ENCODE measurements around the gene CCNH.

The CCNH gene

DNA sequence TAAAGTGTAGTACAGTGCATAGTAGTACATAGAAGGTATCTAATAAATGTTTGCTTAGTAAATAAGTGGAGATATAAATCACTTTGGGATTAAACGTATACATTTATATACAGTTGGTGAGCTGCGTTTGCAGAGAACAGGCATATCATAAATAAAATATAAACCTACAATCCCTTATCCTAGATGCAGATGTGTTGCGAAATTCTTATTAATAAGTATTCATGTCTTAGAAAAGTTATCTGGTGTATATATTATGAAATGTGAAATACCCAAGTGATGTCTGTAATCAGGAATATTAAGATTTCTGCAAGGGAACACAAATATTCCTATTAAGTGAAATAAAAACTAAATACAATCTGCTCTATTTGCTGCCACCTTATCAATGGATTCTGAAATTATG, 8.8 kb downstream of the CCNH start:
- in situ Hi-C loops (cut with MboI; ENCODE audit: low sequenced_read_pairs), result no loop called here

DNA sequence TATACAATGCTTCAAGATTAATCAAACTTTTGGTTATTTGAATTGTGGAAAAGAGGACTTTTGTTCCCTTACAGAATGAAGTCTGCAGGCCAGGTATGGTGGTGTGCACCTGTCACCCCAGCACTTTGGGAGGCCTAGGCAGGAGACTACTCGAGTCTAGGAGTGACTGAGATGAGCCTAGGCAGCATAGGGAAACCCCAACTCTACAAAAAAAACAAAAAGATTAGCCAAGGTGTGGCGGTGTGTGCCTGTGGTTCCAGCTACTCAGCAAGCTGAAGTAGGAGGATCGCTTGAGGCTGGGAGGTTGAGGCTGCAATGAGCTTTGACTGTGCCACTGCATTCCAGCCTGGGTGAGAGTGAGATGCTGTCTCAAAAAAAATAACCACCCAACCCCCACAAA, 9.3 kb downstream of the CCNH start:
- in situ Hi-C loops (cut with MboI; ENCODE audit: low sequenced_read_pairs), result no loop called here

DNA sequence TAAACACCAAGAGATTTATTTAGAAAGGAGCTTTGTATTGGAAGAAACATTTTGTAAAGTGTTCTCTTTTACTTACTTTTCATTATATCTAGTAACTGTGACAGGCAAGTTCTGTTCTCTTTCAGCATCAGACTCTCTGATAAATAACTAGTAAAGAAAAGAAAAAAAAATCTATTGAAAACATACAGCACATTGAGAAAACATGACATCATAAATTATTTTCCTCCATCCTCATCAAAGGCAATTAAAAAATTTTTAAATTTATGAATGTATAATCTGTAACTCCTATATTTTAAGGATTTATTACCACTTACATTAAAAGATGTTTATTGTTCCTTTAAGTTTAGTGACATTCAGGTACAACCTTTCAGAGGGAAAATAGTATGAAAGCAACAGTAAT, 11.1 kb downstream of the CCNH start:
- in situ Hi-C loops (cut with MboI; ENCODE audit: low sequenced_read_pairs), result no loop called here

DNA sequence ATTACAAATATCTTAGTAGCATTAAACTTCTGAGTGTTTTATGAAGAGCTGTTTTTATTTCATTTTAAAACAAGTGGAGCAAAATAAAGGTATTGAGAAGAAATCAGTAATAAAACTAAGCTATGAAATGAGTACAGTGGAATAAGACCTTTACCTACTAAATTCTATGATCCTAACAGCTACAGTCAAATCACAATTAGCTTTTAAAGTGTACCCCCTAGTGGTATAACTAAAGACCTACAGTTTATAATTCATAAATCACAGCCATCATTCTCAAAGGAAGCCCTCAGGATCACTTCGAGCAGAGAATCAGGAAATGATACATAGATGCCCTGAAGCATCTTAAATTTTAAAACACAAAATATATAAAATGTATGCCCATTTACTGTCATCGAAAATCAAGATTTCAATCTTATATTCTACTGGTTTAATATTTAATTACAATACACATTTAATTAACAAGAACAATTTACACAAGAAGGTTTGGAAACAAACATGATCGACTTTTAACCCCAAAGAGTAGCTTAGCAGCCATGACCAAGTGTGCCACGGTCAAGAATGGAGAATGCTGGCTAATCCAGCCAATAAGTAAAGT, 12.3 kb downstream of the CCNH start:
- in situ Hi-C loops (cut with MboI; ENCODE audit: low sequenced_read_pairs), result no loop called here

DNA sequence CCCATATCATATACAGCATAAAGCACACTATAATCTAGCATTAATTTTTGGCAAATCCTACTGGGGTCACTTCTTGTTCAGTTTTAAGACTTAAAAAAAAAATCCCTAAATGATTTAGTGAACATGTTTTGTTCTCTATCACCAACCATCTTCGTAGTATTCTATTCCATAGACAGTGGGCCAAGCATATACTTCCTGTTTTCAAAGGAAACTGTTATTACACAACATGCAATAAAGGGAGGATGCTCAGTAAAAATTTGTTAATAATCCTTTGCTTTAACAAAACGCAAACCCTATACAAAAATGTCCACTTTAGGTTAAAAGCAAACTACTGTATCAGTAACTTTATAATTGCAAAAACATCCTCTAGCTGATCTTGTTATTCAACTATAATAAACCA, 13.0 kb downstream of the CCNH start:
- in situ Hi-C loops (cut with MboI; ENCODE audit: low sequenced_read_pairs), result no loop called here

DNA sequence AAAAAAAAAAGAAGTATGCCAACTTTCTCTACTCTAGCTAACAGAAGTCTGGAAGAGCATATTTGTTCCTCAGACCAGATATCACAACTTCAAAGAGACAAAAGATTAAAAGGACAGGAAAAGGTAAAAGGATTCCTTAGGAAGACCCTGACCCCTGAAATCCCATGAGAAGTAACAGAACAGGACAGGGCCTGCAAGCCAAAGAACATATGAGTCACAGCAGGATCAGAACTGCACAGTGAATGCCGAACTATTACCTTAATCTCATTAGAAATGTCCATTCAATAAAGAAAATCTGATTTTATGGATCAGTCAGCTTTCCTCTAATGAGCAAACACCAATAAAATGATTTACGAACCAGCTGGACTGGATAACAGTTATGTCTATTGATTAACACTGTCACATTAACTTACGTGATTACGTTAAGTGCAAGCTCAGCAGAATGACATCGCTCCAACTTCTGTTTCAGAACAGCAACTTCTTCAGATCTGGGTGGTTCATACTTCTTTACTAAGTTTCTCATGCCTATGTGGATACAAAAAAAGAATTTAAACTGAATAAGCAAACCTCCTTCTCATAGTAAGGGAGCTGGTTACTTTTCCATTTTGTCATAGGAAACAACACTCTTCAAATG, 13.6 kb downstream of the CCNH start:
- in situ Hi-C loops (cut with MboI; ENCODE audit: low sequenced_read_pairs), result no loop called here

DNA sequence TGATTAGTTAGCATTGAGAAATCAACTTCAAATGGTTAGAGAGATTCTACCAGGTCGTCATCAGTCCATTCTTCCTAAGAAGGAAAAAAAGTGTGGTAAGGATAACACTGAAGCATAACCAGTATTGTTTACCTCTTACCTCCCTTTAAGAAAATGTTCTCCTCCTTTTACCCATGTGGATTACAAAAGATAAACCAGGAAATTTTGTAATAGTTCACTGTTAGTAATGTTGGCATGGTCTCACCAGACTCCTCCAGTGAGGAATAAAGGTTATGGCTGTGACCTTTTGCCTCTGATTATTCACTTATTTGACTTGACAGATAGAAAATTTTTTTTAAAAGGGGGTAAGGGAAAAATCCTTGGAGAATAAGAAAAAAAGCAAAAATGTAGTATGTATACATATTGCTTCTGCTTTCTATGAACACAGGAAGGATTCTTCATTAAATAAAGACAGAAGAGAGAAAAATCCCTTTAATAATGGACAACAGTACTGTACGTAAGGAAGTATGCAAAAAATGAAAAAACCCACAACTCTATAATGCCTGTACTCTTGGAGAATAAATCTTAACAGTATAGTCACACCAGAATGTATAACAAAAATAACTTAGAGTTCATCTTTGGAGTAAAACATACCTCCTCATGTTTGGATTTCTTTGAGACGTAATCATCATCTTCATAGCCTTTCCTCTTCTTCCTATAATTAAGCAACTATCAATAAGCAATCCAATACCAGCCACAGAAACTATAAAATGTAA, 18.1 kb downstream of the CCNH start:
- in situ Hi-C loops (cut with MboI; ENCODE audit: low sequenced_read_pairs), result no loop called here

DNA sequence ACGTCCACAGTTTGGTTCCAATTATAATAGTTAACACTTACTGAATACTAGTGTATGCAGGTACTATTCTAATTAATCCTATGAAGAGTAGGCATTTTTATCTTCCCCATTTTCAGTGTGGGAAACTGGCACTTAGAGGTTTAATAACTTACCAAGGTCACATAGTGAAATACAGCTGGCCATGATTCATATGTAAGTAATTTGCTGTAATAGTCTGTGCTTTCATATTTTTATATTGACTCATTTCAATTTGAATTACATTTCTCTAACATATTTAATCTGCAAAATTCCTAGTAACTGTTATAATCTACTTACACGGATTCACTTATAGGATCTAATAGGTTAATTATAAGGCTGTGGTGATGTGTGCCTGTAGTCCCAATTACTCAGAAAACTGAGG, 19.4 kb downstream of the CCNH start:
- in situ Hi-C loops (cut with MboI; ENCODE audit: low sequenced_read_pairs), result no loop called here

DNA sequence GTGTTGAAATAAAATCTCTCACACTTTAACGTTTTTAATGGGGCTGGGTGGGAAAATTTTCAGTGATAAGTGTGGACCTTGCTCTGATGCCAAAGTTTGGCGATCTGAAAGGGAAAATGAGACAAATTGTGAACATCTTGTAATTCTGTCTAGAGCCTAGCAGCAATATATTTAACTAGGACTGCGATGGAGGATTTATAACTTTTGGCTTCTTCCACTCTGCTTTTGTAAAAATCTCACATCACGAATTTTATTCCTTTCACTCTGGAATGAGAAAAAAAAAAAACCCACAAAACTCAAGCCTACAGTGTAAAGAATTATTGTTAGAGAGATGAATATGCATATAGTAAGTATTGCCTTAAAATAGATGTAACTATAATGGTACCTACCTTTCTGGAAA, 19.9 kb downstream of the CCNH start:
- in situ Hi-C loops (cut with MboI; ENCODE audit: low sequenced_read_pairs), result no loop called here

DNA sequence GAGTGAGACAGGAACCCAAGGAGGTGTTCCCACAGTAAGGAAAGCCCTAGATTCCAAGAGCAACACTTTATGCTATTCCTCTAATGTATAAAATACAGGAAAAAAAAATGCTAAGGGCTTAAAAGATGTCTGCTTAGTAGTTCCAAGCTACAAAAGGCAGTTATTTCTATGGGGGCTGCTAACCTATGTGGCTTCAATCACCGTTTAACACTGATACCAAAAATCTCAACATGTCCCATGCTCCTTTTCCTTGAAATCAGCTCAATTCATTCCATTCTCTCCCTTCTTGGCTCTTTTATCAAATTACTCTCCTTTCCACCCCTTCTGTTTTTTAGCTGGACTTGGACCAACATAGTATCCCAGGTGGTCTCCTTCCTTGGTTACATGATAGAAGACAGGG, 20.6 kb downstream of the CCNH start:
- in situ Hi-C loops (cut with MboI; ENCODE audit: low sequenced_read_pairs), result no loop called here

DNA sequence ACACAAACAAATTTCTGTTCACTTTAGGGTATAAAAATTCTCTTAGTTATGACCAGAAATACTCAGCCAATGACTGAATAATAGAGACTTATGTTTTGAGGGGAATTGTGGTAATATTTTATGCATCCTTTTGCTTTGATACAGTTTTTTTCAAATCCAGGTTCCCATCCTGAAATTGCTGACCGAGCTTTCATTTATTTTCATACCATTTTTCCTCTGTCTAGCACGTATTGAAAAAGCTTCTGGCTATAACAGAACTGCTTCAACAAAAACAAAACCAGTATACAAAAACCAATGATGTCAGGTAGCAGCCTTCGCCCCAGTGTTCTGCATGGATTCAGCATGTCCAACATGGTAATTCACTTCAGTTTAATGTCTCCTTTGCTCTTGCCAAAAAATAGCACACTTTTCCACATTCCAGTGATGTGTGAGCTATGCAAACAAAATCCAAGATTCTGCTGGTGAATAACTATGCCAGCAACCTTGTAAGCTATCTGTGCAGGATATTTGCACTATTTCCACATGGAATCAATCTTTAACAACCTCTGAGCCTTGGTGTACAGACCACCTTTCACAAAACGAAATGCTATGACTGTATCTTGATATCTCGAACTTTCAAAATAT, 22.0 kb downstream of the CCNH start:
- in situ Hi-C loops (cut with MboI; ENCODE audit: low sequenced_read_pairs), result no loop called here

DNA sequence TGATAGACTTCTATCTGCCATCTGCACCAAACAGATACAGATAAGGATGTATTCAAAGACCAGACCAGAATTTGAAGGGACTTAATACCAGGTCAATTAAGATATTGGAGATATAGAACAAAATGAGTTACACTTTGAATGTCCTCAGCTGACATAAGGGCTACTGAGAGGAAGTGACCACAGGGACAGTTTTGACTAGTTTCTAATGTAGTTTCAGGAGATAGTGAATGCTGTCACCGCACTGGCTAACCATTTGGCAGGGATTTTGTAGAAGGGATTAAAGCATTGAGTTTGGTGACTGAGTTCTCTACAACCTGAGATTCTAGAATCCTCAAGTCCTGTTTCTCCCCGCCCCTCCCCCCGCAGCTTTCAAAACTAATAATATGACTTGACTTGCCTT, 22.7 kb downstream of the CCNH start:
- in situ Hi-C loops (cut with MboI; ENCODE audit: low sequenced_read_pairs), result no loop called here

DNA sequence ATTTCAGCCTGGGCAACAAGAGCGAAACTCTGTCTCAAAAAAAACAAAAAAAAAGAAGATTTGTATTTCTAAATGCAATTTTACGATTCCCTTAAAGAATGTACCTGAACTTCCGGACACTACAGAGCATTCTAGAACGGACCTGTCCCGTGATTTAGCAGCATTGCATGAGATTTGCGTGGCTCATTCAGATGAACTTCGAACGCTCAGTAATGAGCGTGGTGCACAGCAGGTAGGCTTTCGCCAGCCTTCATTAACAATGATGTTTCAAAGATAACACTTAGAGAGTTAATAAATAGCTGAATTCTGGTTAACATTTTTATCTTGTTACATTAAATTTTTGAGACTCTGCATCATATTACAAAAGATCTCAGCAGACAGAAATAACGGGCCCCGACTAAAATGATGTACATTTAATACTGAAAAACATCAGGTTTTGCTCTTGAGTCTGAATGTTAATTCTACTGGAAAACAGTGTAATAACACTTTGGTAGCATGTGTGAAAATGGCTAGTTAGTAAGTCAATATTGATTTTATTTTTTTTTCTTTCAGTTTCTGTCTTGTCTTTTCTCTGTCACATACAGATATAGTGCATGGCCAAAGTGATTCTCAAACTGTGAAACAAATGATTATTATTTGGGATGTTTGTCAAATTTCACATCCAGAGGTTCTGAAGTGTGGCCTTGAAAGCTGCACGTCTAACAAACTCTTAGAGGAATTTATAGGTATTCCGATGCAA, 23.3 kb downstream of the CCNH start:
- in situ Hi-C loops (cut with MboI; ENCODE audit: low sequenced_read_pairs), result no loop called here

DNA sequence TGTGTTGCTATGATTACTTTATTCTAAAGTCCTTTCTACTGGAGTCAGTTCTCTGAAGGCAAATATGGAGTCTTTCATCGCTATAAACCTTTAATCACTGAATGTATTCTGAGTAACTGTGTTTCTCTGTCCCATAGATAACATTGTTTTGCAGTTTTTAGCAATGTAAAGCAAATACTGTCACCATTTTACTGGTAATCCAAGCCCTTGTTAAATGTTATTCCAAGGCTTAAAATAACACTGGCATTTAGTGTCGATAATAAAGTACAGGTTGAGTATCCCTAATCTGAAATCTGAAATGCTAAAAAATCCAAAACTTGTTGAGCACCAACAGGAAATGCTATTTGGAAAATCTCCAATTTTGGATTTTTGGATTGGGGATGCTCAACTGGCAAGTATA, 24.6 kb downstream of the CCNH start:
- in situ Hi-C loops (cut with MboI; ENCODE audit: low sequenced_read_pairs), result no loop called here

DNA sequence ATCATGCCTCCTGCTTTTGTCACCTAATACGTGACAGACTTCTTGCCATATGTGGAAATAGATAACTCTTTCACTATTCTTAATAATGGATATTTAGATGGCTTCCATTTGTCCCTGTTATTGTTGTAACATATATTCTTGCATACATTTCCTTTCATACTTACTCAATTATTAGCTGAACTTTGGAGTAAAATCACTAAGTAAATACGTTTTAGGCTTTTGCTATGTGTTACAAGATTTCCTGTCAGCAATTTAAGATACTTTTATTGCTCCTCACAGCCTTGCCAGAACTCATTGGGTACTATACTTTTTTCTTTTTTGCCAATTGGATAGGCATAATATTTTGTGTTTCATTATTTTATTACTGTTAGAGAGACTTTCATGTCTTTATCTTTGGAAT, 26.9 kb downstream of the CCNH start:
- in situ Hi-C loops (cut with MboI; ENCODE audit: low sequenced_read_pairs), result no loop called here

DNA sequence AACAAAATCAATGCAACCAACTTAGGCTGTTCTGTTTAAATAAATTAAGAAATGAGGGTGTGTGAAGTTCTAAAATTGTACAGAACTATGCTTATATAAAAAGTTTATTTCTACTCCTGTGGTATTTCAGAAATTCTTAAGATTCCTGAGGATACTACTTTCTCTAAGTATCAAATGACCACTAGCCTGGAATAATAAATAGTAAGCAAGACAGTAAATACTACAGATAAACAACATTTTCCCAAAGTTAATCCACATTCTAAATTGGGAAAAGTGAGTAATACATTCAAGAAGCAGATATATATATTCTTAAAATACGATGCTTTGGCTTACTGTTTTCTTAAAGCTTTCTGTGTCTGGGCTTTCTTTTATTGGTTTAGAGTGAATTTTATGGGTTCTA, 29.5 kb downstream of the CCNH start:
- in situ Hi-C loops (cut with MboI; ENCODE audit: low sequenced_read_pairs), result no loop called here

DNA sequence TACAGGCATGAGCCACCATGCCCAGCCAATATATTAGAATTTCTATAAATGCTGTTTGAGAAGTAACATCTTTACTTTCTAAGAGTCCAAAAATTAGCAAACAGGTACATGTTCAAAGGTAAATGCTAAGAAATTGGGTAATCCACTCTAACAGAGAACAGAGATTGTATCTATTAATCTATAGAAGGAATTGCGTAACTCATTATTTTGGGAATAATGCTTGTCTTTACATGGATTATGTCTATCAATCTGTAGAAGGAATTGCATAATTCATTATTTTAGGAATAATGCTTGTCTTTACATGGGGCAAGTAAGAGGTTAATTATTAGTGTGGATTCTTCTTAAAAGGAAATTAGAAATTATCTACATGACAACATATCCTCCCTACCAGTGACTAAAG, 30.5 kb downstream of the CCNH start:
- in situ Hi-C loops (cut with MboI; ENCODE audit: low sequenced_read_pairs), result no loop called here

DNA sequence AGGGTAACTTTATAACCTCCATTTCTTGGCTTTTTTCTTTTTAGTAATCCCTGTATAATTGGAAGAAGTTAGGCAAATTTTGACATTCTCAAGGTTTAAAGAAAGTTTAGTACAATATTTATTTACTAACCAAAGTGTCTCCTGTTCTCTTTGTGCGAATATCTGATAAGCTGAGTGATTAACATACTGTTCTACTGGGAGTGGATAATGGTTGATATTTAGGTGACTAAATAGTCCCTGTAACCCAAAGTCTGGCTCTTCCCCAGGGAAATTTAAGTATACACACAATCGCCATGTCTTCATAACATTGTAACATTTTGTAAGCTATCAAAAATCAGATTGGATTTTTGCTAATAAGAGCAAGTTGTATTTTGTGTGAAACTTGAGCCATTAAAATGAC, 40.0 kb downstream of the CCNH start:
- in situ Hi-C loops (cut with MboI; ENCODE audit: low sequenced_read_pairs), result no loop called here

DNA sequence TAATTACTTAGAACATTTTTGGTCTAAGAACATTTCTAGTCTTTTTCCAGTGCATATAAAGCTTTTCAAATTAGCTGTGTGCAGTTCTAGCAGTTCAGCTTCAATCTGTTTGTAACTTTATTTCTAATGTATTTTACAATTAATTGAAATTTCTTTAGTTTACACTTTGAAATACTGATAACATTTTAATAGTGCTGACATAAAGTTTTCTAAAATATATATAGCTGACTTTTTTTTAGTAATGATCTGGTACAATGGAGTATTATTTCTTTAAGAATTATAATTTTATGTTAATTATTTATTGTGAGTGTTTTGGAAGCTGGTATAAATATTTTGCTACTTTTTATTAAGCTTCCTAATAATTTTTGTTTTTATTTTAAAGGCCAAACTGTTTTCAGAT, 43.3 kb downstream of the CCNH start:
- in situ Hi-C loops (cut with MboI; ENCODE audit: low sequenced_read_pairs), result no loop called here

DNA sequence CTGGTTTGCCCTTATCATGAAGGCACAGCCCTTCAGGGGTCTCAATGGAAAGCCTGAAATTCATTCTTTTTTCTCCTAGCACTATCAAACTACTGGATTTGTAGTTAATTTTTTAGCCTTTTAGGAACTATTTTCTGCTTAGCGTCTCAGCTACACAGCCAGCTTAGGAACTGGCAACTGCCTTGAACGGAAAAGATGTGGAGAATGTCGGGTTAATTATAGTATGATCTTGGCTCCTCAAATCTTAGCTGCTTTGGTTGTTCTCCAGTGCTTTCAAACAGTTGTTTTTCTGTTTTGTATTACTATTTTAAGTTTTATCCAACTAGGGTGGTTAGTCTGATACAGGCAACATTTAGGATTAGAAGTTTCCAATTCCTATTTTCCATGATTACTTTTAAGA, 44.1 kb downstream of the CCNH start:
- in situ Hi-C loops (cut with MboI; ENCODE audit: low sequenced_read_pairs), result no loop called here

DNA sequence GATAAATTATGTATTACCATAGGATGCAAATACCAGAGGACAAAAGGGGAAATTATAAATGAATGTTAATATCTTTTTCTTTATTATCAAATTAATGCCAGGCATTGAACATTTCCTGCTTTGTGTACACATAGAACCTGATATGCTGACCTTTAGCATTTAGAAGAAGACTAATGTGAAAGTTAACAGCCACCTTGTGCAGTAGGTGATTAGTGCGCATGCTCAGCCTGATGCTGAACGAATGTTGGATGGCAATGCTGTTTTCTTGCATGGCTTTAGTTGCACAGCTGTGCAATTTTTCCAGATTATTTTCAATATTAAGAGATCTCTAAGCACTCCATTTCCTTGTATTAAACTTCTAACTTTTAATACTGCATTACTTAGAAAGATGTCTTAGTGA, 45.5 kb downstream of the CCNH start:
- in situ Hi-C loops (cut with MboI; ENCODE audit: low sequenced_read_pairs), result no loop called here

Measured in hTERT RPE-1 (cell line).